Endothelial cell (in vitro differentiated cells): Measurements from ENCODE around the gene PLEKHA3. TPM values are rescaled to one million over a fixed set of nuclear protein-coding genes. Genes with fewer than 3 reads are reported as not detected.

Source experiments
- DNase-seq: peaks from one replicate; pipeline ENCODE4 v3.0.0; 2021; ENCODE audit warnings: low spot score
- H3K27ac Mint-ChIP-seq: one replicate; pipeline ENCODE4 v1.8.0; 2021; ENCODE audit warnings: mixed read lengths, inconsistent platforms; ENCODE audit not compliant: unreplicated experiment
- H3K27me3 Mint-ChIP-seq: one replicate; pipeline ENCODE4 v1.8.0; 2021; ENCODE audit warnings: mild to moderate bottlenecking, moderate library complexity, mixed read lengths, inconsistent platforms; ENCODE audit not compliant: unreplicated experiment
- H3K36me3 Mint-ChIP-seq: one replicate; pipeline ENCODE4 v1.8.0; 2021; ENCODE audit warnings: mild to moderate bottlenecking, low read depth, mixed read lengths, inconsistent platforms; ENCODE audit not compliant: unreplicated experiment
- H3K4me1 Mint-ChIP-seq: one replicate; pipeline ENCODE4 v1.8.0; 2021; ENCODE audit warnings: mild to moderate bottlenecking, mixed read lengths, inconsistent platforms; ENCODE audit not compliant: unreplicated experiment
- H3K4me3 Mint-ChIP-seq: one replicate; pipeline ENCODE4 v1.8.0; 2021; ENCODE audit warnings: mild to moderate bottlenecking, mixed read lengths, inconsistent platforms; ENCODE audit not compliant: unreplicated experiment
- H3K9me3 Mint-ChIP-seq: one replicate; pipeline ENCODE4 v1.8.0; 2021; ENCODE audit warnings: mixed read lengths, inconsistent platforms; ENCODE audit not compliant: unreplicated experiment
- total RNA-seq: library from RNA; stranded (reverse); fragmentation: NEBNext Ultra II Directional; extraction: Animal tissue kit (Norgen Biotek cat#: 25700); gene quantifications from one replicate; pipeline ENCODE4 v1.2.1, GENCODE V29; 2021; ENCODE audit not compliant: unreplicated experiment
- TF ChIP-seq, protein P1 (sequence below): fragments of 200-600 bp; sonication (generic); IDR thresholded peaks from one replicate; pipeline ENCODE4 v1.5.0; 2021; ENCODE audit warnings: antibody characterized with exemption; ENCODE audit not compliant: unreplicated experiment

Gene PLEKHA3
- total RNA-seq, 1 donor from 2014 or later = 20.4 TPM

DNA sequence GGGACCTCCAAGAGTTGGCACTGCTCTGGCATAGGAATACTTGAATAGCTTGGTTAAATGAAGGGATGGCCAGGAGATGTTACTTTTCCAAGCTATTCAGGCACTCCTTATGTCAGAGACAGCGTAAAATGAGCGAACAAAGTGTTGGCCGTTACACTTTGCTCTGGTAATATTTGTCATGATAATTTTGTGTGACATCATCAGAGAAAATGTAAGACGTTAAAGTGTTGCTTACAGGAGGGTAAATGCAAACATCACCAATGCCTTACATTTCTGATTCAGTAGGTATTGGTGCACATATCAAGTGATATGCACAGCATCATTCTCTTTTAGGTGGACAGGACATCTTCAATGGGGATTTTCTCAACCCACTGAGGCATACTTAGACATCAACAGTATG lies 46.0 kb downstream of the PLEKHA3 start:
- no peak for DNase-seq
- Mint-ChIP-seq H3K27me3 (peaks cover 7% of the 10 kb centered on the region), H3K4me3 (no peak overlapping the region), H3K4me1 (peaks cover 9% of the 10 kb centered on the region), H3K27ac (no peak overlapping the region), H3K36me3 (peaks cover 11% of the 10 kb centered on the region), H3K9me3 (no peaks in the 10 kb centered on the region)
- TF ChIP-seq, protein P1, sequence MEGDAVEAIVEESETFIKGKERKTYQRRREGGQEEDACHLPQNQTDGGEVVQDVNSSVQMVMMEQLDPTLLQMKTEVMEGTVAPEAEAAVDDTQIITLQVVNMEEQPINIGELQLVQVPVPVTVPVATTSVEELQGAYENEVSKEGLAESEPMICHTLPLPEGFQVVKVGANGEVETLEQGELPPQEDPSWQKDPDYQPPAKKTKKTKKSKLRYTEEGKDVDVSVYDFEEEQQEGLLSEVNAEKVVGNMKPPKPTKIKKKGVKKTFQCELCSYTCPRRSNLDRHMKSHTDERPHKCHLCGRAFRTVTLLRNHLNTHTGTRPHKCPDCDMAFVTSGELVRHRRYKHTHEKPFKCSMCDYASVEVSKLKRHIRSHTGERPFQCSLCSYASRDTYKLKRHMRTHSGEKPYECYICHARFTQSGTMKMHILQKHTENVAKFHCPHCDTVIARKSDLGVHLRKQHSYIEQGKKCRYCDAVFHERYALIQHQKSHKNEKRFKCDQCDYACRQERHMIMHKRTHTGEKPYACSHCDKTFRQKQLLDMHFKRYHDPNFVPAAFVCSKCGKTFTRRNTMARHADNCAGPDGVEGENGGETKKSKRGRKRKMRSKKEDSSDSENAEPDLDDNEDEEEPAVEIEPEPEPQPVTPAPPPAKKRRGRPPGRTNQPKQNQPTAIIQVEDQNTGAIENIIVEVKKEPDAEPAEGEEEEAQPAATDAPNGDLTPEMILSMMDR = no peak

DNA sequence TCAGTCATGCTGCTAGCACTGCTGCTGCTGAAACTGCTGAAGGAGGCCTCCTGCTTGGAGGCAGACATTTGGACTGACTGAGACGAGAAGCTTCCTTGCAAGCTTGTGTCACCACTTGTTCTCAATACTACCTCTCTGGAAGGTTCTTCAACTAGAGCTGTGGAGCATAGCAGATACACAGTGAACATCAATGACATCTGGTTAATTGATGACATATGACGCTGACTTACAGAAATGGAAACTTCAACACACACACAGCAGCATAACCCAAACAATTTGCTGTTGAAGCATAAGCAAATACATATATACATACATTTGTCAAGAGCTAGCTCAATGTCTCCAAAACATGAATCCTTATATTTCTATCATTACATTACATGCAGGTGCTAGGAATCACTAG lies 47.3 kb downstream of the PLEKHA3 start:
- Mint-ChIP-seq H3K4me1 (peaks cover 9% of the 10 kb centered on the region), H3K27ac (no peak overlapping the region), H3K36me3 (peaks cover 12% of the 10 kb centered on the region), H3K27me3 (peaks cover 7% of the 10 kb centered on the region), H3K4me3 (no peak overlapping the region), H3K9me3 (no peaks in the 10 kb centered on the region)
- DNase-seq = no peak
- TF ChIP-seq, protein P1 = no peak

GRCh38 chr2:178528647-178529046 lies 48.4 kb downstream of the PLEKHA3 start:
- Mint-ChIP-seq H3K4me3 (no peak overlapping the region), H3K27me3 (peaks cover 3% of the 10 kb centered on the region), H3K36me3 (peaks cover 9% of the 10 kb centered on the region), H3K9me3 (no peaks in the 10 kb centered on the region), H3K4me1 (peaks cover 3% of the 10 kb centered on the region), H3K27ac (no peak overlapping the region)
- DNase-seq = no peak
- TF ChIP-seq, protein P1 = no peak

DNA sequence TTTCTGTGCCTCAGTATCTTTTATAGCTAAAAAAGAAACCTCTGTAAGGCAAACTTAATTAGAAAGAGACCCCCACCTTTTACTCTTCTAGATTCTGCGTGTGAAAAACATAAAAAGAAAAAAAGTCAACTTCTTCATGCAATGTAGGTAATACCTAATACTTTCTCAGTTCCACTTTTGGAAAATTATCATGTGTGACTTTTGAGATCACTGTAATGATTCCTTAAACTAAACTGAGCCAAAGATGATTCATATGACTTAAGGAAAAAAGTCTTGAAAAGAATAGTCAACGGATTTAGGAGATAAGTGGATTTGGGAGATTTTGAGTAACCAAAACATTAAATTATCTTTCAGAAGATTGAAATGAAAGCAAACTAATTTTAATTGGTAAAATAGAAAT lies 48.9 kb downstream of the PLEKHA3 start:
- DNase-seq = no peak
- Mint-ChIP-seq H3K27ac (no peak overlapping the region), H3K4me3 (no peak overlapping the region), H3K27me3 (no peaks in the 10 kb centered on the region), H3K9me3 (no peaks in the 10 kb centered on the region), H3K36me3 (peaks cover 9% of the 10 kb centered on the region), H3K4me1 (no peaks in the 10 kb centered on the region)
- TF ChIP-seq, protein P1 = no peak

GRCh38 chr2:178530131-178530530 lies 49.9 kb downstream of the PLEKHA3 start:
- no peaks in the 10 kb centered on the region for H3K27me3 Mint-ChIP-seq
- peaks cover 9% of the 10 kb centered on the region for H3K36me3 Mint-ChIP-seq
- no peak overlapping the region for H3K27ac Mint-ChIP-seq
- no peaks in the 10 kb centered on the region for H3K9me3 Mint-ChIP-seq
- TF ChIP-seq, protein P1 = no peak
- no peaks in the 10 kb centered on the region for H3K4me1 Mint-ChIP-seq
- no peak for DNase-seq
- H3K4me3 Mint-ChIP-seq = no peak overlapping the region
